CD4-positive, CD25-positive, alpha-beta regulatory T cell (primary cell): ENCODE results near the gene ESM1. TPM values are rescaled to one million over a fixed set of nuclear protein-coding genes. Genes with fewer than 3 reads are reported as not detected.
A peak's percentile ranks its signal among the peaks of the same experiment; 100 is the strongest.

Source experiments
- ATAC-seq, 2 donors: fragments of 150-1000 bp; cut with Tn5 transposase; one replicate each; pipeline ENCODE4 v1.10.0; 2021; ENCODE audit warnings: low read depth in 2 of 2, moderate number of reproducible peaks in 2 of 2, moderate library complexity in 1 of 2
- DNase-seq, 3 donors: peaks; one replicate each; pipeline versions ENCODE4 v3.0.0 to v3.0.0-alpha.2; 2012 to 2022; ENCODE audit warnings: mixed read lengths in 1 of 3
- H3K27ac ChIP-seq: one replicate; pipeline ENCODE4 v1.7.0; 2013; ENCODE audit warnings: mild to moderate bottlenecking, low read length; ENCODE audit not compliant: insufficient read depth, poor library complexity, severe bottlenecking
- H3K27me3 ChIP-seq: one replicate; pipeline ENCODE4 v1.7.0; 2013; ENCODE audit warnings: low read length; ENCODE audit not compliant: control insufficient read depth, insufficient read depth
- H3K36me3 ChIP-seq: one replicate; pipeline ENCODE4 v1.7.0; 2013; ENCODE audit warnings: mild to moderate bottlenecking, low read length, moderate library complexity; ENCODE audit not compliant: control insufficient read depth, insufficient read depth
- H3K4me1 ChIP-seq: 2 replicates; pipeline ENCODE4 v1.7.0; 2013; ENCODE audit warnings: mild to moderate bottlenecking, low read length; ENCODE audit not compliant: insufficient read depth, control insufficient read depth, poor library complexity, severe bottlenecking
- H3K4me3 ChIP-seq: one replicate; pipeline ENCODE4 v1.7.0; 2013; ENCODE audit warnings: low read depth, mild to moderate bottlenecking, low read length, moderate library complexity
- H3K9me3 ChIP-seq, 2 experiments: 1 replicate in 1 of 2; 2 replicates in 1 of 2; pipeline ENCODE4 v1.7.0; 2013; ENCODE audit warnings: low read length in 2 of 2, mild to moderate bottlenecking in 1 of 2, moderate library complexity in 1 of 2; ENCODE audit not compliant: control insufficient read depth in 2 of 2
- H3K27ac Mint-ChIP-seq, 3 donors: one replicate each; pipeline ENCODE4 v1.8.0; 2020 to 2022; ENCODE audit warnings: mild to moderate bottlenecking in 3 of 3, mixed read lengths in 3 of 3, moderate library complexity in 2 of 3
- H3K27me3 Mint-ChIP-seq: one replicate; pipeline ENCODE4 v1.8.0; 2022; ENCODE audit warnings: mild to moderate bottlenecking, mixed read lengths
- H3K36me3 Mint-ChIP-seq: one replicate; pipeline ENCODE4 v1.8.0; 2020; ENCODE audit warnings: mixed read lengths
- H3K4me1 Mint-ChIP-seq, 4 donors: one replicate each; pipeline ENCODE4 v1.8.0; 2020 to 2022; ENCODE audit warnings: mixed read lengths in 4 of 4, mild to moderate bottlenecking in 1 of 4
- H3K4me3 Mint-ChIP-seq, 4 donors: one replicate each; pipeline ENCODE4 v1.8.0; 2020 to 2022; ENCODE audit warnings: mild to moderate bottlenecking in 4 of 4, mixed read lengths in 4 of 4, moderate library complexity in 3 of 4
- H3K9me3 Mint-ChIP-seq, 7 donors: one replicate each; pipeline ENCODE4 v1.8.0; 2020 to 2022; ENCODE audit warnings: mixed read lengths in 7 of 7, mild to moderate bottlenecking in 3 of 7, moderate library complexity in 2 of 7
- polyA plus RNA-seq, 4 donors: library from polyadenylated mRNA; unstranded; fragments of 300-500 nt; fragmentation: Illumina TruSeq; gene quantifications; one replicate each; pipeline ENCODE4 v1.2.3, GENCODE V29; 2021
- total RNA-seq: library from RNA; stranded (reverse); gene quantifications from one replicate; pipeline ENCODE4 v1.2.3, GENCODE V29; 2022

Gene ESM1
- total and polyA plus RNA-seq, 5 donors from 2014 or later, result 0.25 to 0.68 (median 0.41) TPM; not detected in 1

DNA sequence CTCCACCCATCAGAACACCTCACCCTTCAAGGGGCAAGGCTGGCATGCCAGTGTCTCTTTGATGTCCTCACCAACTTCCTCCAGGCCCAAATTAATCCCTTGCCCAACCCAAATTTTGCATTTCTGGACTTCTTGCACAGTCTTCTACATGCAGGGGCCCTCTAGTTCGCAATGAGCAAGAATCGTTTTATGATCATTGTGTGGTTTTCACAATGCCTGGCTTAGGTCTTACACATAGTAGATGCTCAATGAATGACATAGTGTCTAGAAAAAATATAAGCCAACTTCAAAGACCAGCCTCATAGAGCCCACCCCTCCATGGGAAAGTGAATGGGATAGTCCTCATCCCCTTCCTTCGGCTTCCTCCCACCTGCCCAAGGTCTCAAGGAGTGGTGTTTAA, 9.8 kb upstream of the ESM1 start:
- Histone ChIP-seq H3K4me1 (no peaks in the 10 kb centered on the region), H3K27me3 (no peaks in the 10 kb centered on the region), H3K36me3 (no peaks in the 10 kb centered on the region), H3K4me3 (no peak overlapping the region), H3K9me3 (no peaks in the 10 kb centered on the region), H3K27ac (no peak overlapping the region)
- no peak for ATAC-seq
- no peak overlapping the region for H3K27ac Mint-ChIP-seq
- no peak overlapping the region for H3K4me3 Mint-ChIP-seq
- no peak for DNase-seq
- no peaks in the 10 kb centered on the region for H3K36me3 Mint-ChIP-seq
- peaks cover 6 to 22% (median 16%) of the 10 kb centered on the region in 4 donors for H3K4me1 Mint-ChIP-seq
- no peaks in the 10 kb centered on the region for H3K27me3 Mint-ChIP-seq
- H3K9me3 Mint-ChIP-seq, result peaks cover 0 to 1% (median 0%) of the 10 kb centered on the region in 7 donors

DNA sequence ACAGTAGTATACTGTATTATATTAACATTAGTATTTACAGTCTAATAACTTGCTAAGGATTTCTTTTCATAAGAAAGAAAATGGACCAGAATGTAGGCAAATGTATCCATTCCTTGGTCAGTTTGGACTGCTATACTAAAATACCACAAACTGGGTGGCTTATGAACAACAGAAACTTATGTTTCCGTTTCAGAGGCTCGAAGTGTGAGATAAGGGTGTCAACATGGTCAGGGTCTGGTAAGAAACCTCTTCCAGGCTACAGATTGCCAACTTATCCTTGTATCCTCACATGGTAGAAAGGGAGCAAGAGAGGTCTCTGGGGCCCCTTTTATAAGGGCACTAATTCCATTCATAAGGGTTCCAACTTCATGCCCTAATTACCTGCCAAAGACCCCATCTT, 9.2 kb upstream of the ESM1 start:
- ATAC-seq (no peak), DNase-seq (no peak)
- no peaks in the 10 kb centered on the region for H3K9me3 ChIP-seq
- Mint-ChIP-seq H3K9me3 (peaks cover 0 to 1% (median 0%) of the 10 kb centered on the region in 7 donors), H3K4me3 (no peak overlapping the region), H3K4me1 (peaks cover 6 to 23% (median 13%) of the 10 kb centered on the region in 4 donors), H3K27ac (no peak overlapping the region), H3K27me3 (no peaks in the 10 kb centered on the region), H3K36me3 (no peaks in the 10 kb centered on the region)
- no peaks in the 10 kb centered on the region for H3K4me1 ChIP-seq
- H3K27ac ChIP-seq, result no peak overlapping the region
- no peaks in the 10 kb centered on the region for H3K27me3 ChIP-seq
- no peaks in the 10 kb centered on the region for H3K36me3 ChIP-seq
- no peak overlapping the region for H3K4me3 ChIP-seq

DNA sequence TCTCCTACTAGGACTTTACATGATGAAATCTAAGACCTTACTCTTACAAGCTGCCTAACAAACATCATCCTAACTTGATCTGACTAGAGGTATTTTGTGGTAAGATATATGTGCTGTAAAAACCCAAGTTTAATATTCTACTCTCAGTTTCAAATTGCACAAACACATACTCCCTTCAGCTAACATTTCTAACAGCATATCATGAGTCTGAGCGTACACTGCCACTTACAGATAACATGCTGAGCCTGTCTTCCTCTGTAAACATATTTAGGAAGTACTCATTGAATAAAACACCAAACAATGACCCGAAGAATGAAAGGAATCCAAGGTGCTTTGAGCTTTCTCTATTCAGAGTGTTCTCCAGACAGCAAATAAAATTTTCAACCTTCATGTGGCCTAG, 7.9 kb upstream of the ESM1 start:
- H3K27ac ChIP-seq, result no peak overlapping the region
- no peaks in the 10 kb centered on the region for H3K9me3 ChIP-seq
- H3K4me1 ChIP-seq, result peaks cover 12% of the 10 kb centered on the region
- Mint-ChIP-seq H3K4me3 (no peak overlapping the region), H3K27ac (no peak overlapping the region), H3K9me3 (peaks cover 0 to 1% (median 0%) of the 10 kb centered on the region in 7 donors), H3K27me3 (no peaks in the 10 kb centered on the region), H3K36me3 (no peaks in the 10 kb centered on the region), H3K4me1 (peaks cover 15 to 32% (median 24%) of the 10 kb centered on the region in 4 donors)
- H3K36me3 ChIP-seq, result no peaks in the 10 kb centered on the region
- no peak for DNase-seq
- H3K27me3 ChIP-seq, result no peaks in the 10 kb centered on the region
- no peak for ATAC-seq
- no peak overlapping the region for H3K4me3 ChIP-seq

DNA sequence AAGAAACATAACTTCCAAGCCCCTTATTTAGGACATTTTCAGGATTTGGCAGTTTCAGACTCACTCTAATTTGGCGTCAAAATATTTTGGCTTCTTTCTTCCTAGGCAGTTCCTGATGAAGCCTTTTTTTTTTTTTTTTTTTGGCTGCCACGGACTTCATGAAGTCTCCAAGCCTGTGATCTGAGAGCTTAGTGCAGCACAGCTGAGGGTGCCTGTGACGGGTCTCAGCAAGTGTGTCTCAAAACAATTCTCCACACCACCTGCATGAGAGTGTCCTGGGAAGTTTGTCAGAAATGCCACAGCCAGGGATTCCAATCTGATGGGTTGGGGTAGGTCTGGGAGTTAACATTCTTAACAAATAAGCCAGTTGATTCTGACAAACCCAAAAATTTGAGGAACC, 6.0 kb upstream of the ESM1 start:
- H3K4me1 Mint-ChIP-seq, result peaks cover 22 to 47% (median 38%) of the 10 kb centered on the region in 4 donors
- Histone ChIP-seq H3K36me3 (no peaks in the 10 kb centered on the region), H3K9me3 (no peaks in the 10 kb centered on the region), H3K4me3 (no peak overlapping the region), H3K27ac (no peak overlapping the region), H3K4me1 (peaks cover 18% of the 10 kb centered on the region), H3K27me3 (no peaks in the 10 kb centered on the region)
- peaks cover 3% of the 10 kb centered on the region for H3K27me3 Mint-ChIP-seq
- ATAC-seq (no peak), DNase-seq (no peak)
- peaks cover 0 to 1% (median 0%) of the 10 kb centered on the region in 7 donors for H3K9me3 Mint-ChIP-seq
- H3K27ac Mint-ChIP-seq, result no peak overlapping the region
- H3K36me3 Mint-ChIP-seq, result no peaks in the 10 kb centered on the region
- no peak overlapping the region for H3K4me3 Mint-ChIP-seq

DNA sequence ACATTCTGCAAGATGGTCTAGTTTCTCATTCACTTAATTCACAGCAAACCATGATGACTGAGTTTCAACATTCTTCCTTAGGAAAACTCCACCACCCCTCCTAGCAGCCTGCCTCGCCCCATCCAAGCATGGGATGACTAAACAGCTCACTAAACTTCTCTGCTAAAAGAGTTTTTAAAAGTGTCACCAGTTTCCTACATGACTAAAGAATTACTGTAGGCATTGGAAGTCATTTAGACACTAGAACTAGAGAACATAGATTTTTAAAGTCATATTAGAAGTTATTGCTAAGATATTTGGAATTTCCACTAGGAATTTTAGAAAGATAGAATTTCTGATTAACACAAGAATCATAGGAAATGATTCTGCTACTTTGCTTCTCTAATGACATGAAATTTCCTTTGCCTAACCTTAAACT, 5.5 kb upstream of the ESM1 start:
- no peak for DNase-seq
- H3K4me3 Mint-ChIP-seq, result no peak overlapping the region

GRCh38 chr5:54988817-54989216, 3.4 kb upstream of the ESM1 start:
- H3K36me3 ChIP-seq, result no peaks in the 10 kb centered on the region
- Mint-ChIP-seq H3K4me1 (peaks cover 30 to 60% (median 40%) of the 10 kb centered on the region in 4 donors), H3K4me3 (peak overlapping the region in 3 of 4 donors; percentile 12 to 52 (median 47)), H3K36me3 (no peaks in the 10 kb centered on the region), H3K27me3 (peaks cover 12% of the 10 kb centered on the region), H3K9me3 (peaks cover 0 to 1% (median 0%) of the 10 kb centered on the region in 7 donors), H3K27ac (peak overlapping the region; percentile 22 to 82 (median 76))
- peak overlapping the region; percentile 56 for H3K4me3 ChIP-seq
- ATAC-seq (no peak), DNase-seq (peak in 2 of 3 donors; percentile 15 to 64)
- no peak overlapping the region for H3K27ac ChIP-seq
- H3K4me1 ChIP-seq, result peaks cover 18% of the 10 kb centered on the region
- no peaks in the 10 kb centered on the region for H3K9me3 ChIP-seq
- H3K27me3 ChIP-seq, result no peaks in the 10 kb centered on the region

More for the DNA sequence above, 5.5 kb upstream of the ESM1 start:
- Histone ChIP-seq H3K27me3 (no peaks in the 10 kb centered on the region), H3K4me3 (no peak overlapping the region), H3K27ac (no peak overlapping the region), H3K36me3 (no peaks in the 10 kb centered on the region), H3K9me3 (no peaks in the 10 kb centered on the region), H3K4me1 (peaks cover 18% of the 10 kb centered on the region)
- peaks cover 0 to 1% (median 0%) of the 10 kb centered on the region in 7 donors for H3K9me3 Mint-ChIP-seq
- H3K36me3 Mint-ChIP-seq, result no peaks in the 10 kb centered on the region
- ATAC-seq, result no peak
- peaks cover 7% of the 10 kb centered on the region for H3K27me3 Mint-ChIP-seq
- no peak overlapping the region for H3K27ac Mint-ChIP-seq
- peaks cover 24 to 51% (median 38%) of the 10 kb centered on the region in 4 donors for H3K4me1 Mint-ChIP-seq

DNA sequence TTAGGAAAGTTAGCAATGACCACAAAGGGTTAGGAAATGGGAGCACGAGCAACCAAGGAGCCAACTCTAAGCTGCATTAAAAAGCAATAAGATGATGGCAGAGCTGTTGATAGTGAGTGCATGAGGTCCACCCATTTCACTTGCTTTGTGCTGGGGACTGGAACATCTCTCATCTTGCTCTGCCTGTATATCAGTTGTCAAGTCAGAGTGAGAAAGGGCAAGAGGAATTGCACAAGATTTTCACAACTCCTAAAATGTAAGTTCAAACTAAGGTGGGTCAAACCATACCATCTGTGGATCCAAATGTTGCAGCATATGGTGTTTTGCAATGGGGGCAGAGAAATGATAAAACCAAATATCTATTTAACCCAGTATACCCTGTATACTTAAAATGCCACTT, 2.8 kb upstream of the ESM1 start:
- DNase-seq (no peak), ATAC-seq (no peak)
- no peak overlapping the region for H3K27ac Mint-ChIP-seq
- peaks cover 0 to 1% (median 0%) of the 10 kb centered on the region in 7 donors for H3K9me3 Mint-ChIP-seq
- H3K27me3 ChIP-seq, result no peaks in the 10 kb centered on the region
- H3K36me3 ChIP-seq, result no peaks in the 10 kb centered on the region
- H3K4me1 Mint-ChIP-seq, result peaks cover 27 to 62% (median 43%) of the 10 kb centered on the region in 4 donors
- no peaks in the 10 kb centered on the region for H3K9me3 ChIP-seq
- H3K4me1 ChIP-seq, result peaks cover 18% of the 10 kb centered on the region
- no peak overlapping the region for H3K27ac ChIP-seq
- peak overlapping the region in 1 of 4 donors; percentile 18 for H3K4me3 Mint-ChIP-seq
- H3K4me3 ChIP-seq, result peak overlapping the region; percentile 56
- H3K27me3 Mint-ChIP-seq, result peaks cover 12% of the 10 kb centered on the region
- H3K36me3 Mint-ChIP-seq, result no peaks in the 10 kb centered on the region

DNA sequence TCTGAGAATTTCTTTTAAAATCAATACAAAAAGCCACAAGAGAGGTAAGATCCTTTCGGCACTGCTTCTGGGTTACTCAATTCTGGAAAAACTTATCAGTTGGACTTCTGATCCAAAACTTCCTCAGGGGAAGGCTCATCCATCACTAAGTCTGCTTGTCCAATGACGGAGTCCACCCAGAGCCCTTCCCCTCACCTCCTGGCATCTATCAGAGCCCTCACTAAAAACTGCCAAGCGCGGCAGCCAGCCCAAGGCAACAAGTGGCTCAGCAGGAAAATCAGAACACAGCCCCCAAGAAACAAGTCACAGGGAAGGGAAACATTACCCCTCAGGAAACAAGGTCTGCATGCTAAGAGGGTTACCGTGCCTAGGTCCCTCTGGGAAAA, 869 bp upstream of the ESM1 start:
- Mint-ChIP-seq H3K27ac (no peak overlapping the region), H3K36me3 (no peaks in the 10 kb centered on the region), H3K27me3 (peaks cover 12% of the 10 kb centered on the region), H3K9me3 (peaks cover 0 to 1% (median 0%) of the 10 kb centered on the region in 7 donors), H3K4me3 (peak overlapping the region in 1 of 4 donors; percentile 46), H3K4me1 (peaks cover 27 to 61% (median 43%) of the 10 kb centered on the region in 4 donors)
- H3K36me3 ChIP-seq, result no peaks in the 10 kb centered on the region
- no peak for DNase-seq
- no peaks in the 10 kb centered on the region for H3K27me3 ChIP-seq
- H3K9me3 ChIP-seq, result no peaks in the 10 kb centered on the region
- ATAC-seq, result no peak
- H3K4me1 ChIP-seq, result peaks cover 18% of the 10 kb centered on the region
- H3K27ac ChIP-seq, result no peak overlapping the region
- H3K4me3 ChIP-seq, result no peak overlapping the region
